Skeletal muscle tissue (tissue), 4 donors: ENCODE measurements around the gene FST. TPM values are rescaled to one million over a fixed set of nuclear protein-coding genes. Genes with fewer than 3 reads are reported as not detected.

Experiments used
- H3K27ac ChIP-seq: one replicate; pipeline ENCODE4 v1.7.0; 2013; ENCODE audit warnings: mild to moderate bottlenecking, low read depth, low read length, inconsistent platforms
- H3K27me3 ChIP-seq, 3 donors: one replicate each; pipeline ENCODE4 v1.7.0; 2013; ENCODE audit warnings: low read length in 3 of 3; ENCODE audit not compliant: control insufficient read depth in 3 of 3, insufficient read depth in 3 of 3
- H3K36me3 ChIP-seq, 3 donors: one replicate each; pipeline ENCODE4 v1.7.0; 2013; ENCODE audit warnings: low read length in 3 of 3; ENCODE audit not compliant: control insufficient read depth in 3 of 3, insufficient read depth in 3 of 3
- H3K4me1 ChIP-seq, 3 donors: one replicate each; pipeline ENCODE4 v1.7.0; 2013; ENCODE audit warnings: low read length in 3 of 3, mild to moderate bottlenecking in 3 of 3; ENCODE audit not compliant: control insufficient read depth in 3 of 3, insufficient read depth in 3 of 3
- H3K4me3 ChIP-seq, 3 donors: one replicate each; pipeline ENCODE4 v1.7.0; 2013; ENCODE audit warnings: low read length in 3 of 3
- H3K9ac ChIP-seq, 3 donors: one replicate each; pipeline ENCODE4 v1.7.0; 2013; ENCODE audit warnings: low read length in 3 of 3, mild to moderate bottlenecking in 3 of 3, moderate library complexity in 2 of 3, low read depth in 1 of 3
- H3K9me3 ChIP-seq, 3 donors: one replicate each; pipeline ENCODE4 v1.7.0; 2013; ENCODE audit warnings: low read length in 3 of 3; ENCODE audit not compliant: control insufficient read depth in 3 of 3
- total RNA-seq: library from RNA; depleted of rRNA; stranded (reverse); fragments of >200 nt; gene quantifications from one replicate; pipeline ENCODE4 v1.2.3, GENCODE V29; 2014
- donor health status: Osteomylitis.

FST gene
- total RNA-seq, 1 donor from 2014 or later: 24.5 TPM

DNA sequence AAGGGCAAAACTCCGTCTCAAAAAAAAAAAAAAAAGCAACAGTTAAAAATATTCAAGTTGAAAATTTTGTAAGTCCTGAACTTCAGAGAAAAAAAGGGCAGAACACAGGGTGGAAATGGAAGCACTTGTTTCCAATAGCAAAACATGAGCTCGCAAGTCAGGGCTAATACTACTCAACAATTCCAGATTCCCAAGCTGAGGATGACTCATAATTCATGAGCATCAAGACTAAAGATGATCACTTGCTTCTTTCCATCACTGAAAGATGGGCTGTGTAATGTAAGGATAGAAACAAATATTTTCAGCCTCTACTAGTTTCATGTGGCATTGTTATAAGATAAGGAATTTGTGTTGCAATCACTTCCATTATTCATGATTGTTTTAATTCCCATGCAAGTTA is 33.5 kb upstream of the FST start:
- no peaks in the 10 kb centered on the region for H3K9me3 ChIP-seq
- H3K9ac ChIP-seq: no peak overlapping the region
- H3K27ac ChIP-seq: no peak overlapping the region
- H3K4me1 ChIP-seq: no peaks in the 10 kb centered on the region
- H3K36me3 ChIP-seq: no peaks in the 10 kb centered on the region
- H3K4me3 ChIP-seq: no peak overlapping the region
- no peaks in the 10 kb centered on the region for H3K27me3 ChIP-seq

DNA sequence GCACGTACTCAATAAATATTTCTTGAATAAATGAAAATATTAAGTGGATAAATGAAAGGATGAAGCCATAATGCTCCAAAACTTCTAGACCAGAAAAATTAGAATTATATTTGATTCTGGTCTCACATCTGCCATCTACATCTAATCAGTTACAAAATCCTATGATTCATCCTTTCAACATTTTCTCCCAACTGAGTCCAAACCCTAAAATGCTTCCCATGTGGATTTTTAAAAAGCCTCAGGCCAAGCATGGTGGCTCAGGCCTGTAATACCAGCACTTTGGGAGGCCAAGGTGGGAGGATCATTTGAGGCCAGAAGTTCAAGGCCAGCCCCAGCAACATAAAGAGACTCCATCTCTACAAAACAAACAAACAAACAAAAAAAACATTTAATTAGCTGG is 31.6 kb upstream of the FST start:
- no peak overlapping the region for H3K4me3 ChIP-seq
- no peaks in the 10 kb centered on the region for H3K36me3 ChIP-seq
- no peak overlapping the region for H3K9ac ChIP-seq
- no peaks in the 10 kb centered on the region for H3K4me1 ChIP-seq
- H3K9me3 ChIP-seq: no peaks in the 10 kb centered on the region
- H3K27ac ChIP-seq: no peak overlapping the region
- no peaks in the 10 kb centered on the region for H3K27me3 ChIP-seq

DNA sequence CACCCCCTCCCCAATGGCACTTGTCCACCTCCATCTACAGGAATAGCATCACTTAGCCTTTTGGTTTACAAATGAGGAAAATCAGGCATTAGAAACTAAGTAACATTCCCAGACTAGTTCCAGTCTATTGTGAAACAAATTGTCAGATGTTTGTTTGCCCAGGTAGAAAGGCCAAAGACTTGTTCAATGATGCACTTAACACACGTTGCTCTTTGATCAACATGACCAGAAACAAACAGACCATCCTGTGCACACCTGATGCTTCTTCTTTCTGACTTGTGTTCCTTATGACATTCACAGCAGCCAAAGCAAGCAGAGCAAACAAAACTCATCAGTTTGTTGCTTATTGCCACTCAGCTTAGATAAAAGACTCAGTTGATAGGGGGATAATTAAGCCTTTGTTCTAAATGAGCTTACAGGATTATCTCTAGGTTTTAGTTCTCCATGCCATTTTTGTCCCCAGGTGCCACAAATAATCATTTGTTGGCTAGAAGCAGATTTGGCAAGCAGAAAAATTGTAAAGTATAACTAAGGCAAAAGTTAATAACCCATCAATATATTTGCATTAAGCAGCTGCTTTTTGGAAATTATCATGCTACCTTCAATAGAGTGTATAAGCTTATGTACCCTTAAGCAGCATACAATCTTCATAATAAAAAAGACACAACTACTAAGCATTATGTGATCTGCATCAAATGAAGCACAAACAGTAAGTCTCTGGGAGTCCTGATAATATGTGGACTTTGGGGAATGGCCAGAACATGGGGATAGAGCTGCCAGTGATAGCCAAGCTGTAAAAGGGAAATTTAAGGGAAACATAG is 26.3 kb upstream of the FST start:
- Histone ChIP-seq H3K4me1 (no peaks in the 10 kb centered on the region), H3K27me3 (no peaks in the 10 kb centered on the region), H3K9ac (no peak overlapping the region), H3K36me3 (no peaks in the 10 kb centered on the region), H3K27ac (no peak overlapping the region), H3K4me3 (no peak overlapping the region), H3K9me3 (no peaks in the 10 kb centered on the region)

DNA sequence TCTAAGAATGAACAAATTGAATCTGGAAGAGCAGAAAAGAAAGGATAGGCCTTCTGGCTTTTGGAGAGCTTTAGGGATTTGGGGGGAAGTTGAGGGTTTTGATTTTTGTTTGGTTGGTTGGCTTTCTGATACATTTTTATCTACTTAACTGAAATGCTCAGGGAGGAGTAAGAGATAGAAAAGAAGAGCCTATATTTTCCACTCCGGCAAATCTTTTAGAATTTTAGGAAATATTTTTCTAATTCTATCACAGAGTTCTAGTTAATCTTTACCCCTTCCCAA is 25.8 kb upstream of the FST start:
- no peaks in the 10 kb centered on the region for H3K36me3 ChIP-seq
- H3K9me3 ChIP-seq: no peaks in the 10 kb centered on the region
- no peaks in the 10 kb centered on the region for H3K4me1 ChIP-seq
- H3K9ac ChIP-seq: no peak overlapping the region
- H3K27ac ChIP-seq: no peak overlapping the region
- no peak overlapping the region for H3K4me3 ChIP-seq
- H3K27me3 ChIP-seq: no peaks in the 10 kb centered on the region

DNA sequence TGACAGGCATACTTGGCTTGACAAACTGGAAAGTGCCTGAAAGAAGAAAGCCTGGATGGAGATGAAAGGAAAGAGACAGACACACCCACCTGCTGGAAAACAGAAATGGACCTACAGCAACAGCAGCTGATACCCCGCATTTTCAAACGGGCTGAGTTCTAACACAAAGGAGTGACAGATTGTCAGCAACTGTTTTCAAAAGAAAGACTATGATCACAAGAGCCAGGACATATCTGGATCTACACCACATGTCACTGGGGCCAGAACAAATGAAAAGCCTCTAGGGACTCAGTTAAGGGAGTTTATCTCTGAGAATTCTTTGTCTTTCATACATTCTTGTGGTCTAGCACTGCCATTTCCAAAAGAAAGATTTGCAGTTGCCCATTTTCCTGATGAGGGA is 24.1 kb upstream of the FST start:
- no peaks in the 10 kb centered on the region for H3K9me3 ChIP-seq
- H3K27ac ChIP-seq: no peak overlapping the region
- no peak overlapping the region for H3K4me3 ChIP-seq
- H3K36me3 ChIP-seq: no peaks in the 10 kb centered on the region
- H3K9ac ChIP-seq: no peak overlapping the region
- H3K4me1 ChIP-seq: no peaks in the 10 kb centered on the region
- H3K27me3 ChIP-seq: no peaks in the 10 kb centered on the region

DNA sequence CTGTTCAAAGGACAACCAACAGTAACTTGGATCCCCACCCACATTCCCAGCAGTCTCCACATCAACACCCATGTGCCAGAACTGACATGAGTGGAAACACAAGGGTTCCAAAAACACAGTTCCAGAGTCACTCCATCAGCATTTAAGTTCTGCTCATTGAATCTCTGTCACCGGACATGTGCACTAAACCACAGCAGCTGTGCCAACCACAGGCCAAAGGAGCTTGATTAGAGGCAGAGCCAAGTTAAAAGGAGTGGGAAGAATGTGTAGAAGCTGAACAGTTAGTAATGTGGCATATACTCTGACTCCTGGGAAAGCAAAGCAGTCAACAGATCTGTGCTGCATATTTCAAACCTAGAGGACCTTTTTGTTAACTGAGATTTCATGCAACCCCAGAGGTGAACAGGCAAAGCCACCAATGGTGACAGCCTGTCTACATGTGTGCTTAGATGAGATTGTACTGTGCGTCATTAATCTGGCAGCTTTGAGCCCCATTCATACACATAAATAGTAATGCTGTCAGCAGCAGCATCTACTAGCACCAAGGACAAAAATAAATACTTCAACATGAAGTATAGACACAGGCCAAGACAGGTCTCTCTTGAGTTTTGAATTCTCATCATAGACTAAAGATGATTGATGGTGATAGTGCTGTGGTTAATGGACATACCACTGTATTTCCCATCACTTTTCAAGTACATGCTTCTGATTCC is 16.4 kb upstream of the FST start:
- no peaks in the 10 kb centered on the region for H3K27me3 ChIP-seq
- H3K27ac ChIP-seq: peak overlapping the region; percentile 34
- H3K4me3 ChIP-seq: no peak overlapping the region
- no peaks in the 10 kb centered on the region for H3K9me3 ChIP-seq
- no peak overlapping the region for H3K9ac ChIP-seq
- H3K4me1 ChIP-seq: peaks cover 0 to 4% (median 0%) of the 10 kb centered on the region in 3 donors
- H3K36me3 ChIP-seq: no peaks in the 10 kb centered on the region

DNA sequence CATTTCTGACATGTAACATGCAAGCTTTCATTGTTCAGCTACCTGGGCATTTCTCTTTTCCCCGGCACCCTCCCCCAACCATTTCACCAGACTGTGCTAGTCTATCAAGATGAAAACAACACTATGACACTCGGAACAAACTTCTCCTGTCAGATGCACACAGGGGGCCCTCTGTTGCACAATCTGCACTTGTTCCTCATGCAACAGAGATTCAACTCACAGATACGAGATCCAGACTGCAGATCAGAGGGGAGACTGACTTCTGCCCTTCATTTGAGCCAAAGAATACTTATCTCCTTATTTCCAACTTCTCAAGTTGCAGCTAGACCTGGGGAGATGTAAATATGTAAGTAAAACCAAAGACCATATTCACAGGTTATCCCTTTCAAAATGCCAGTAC is 15.7 kb upstream of the FST start:
- no peak overlapping the region for H3K9ac ChIP-seq

DNA sequence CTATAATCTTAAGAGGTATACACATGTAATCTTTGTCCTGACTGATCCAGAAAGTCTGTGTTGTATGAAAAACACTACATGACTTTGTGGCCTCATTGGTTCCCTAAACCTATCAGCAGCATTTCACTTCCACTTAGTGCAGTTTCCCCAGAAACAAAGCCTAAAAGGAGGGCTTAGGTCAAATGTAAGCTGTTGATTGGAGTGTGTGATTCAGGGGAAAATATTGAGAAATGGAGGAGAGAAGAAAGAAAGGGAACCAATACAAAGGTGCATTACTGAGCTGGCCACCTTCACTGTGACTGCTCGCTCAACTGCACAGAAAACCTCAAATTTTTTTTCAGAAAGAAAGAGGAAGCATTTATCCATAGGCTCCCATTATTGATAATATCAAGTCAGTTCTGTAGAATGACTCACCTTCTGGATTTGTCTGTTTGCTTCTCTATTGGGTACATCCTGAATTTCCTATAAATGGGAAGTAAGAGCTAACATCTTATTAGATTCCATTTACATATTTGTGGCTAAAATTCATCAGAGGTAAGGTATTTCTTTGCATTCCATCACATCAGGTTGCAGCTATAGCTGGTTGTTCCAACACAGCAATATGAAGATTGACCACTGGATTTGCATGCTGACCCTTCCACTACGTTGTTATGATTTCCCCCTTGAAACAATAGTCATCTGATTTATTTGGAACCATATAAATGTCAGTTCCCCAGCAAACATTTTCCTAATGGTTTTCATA is 10.3 kb upstream of the FST start:
- Histone ChIP-seq H3K9me3 (no peaks in the 10 kb centered on the region), H3K27ac (no peak overlapping the region), H3K9ac (no peak overlapping the region), H3K4me3 (no peak overlapping the region), H3K4me1 (no peaks in the 10 kb centered on the region), H3K36me3 (no peaks in the 10 kb centered on the region), H3K27me3 (no peaks in the 10 kb centered on the region)

More for the DNA sequence above, 15.7 kb upstream of the FST start:
- Histone ChIP-seq H3K36me3 (no peaks in the 10 kb centered on the region), H3K27me3 (no peaks in the 10 kb centered on the region), H3K9me3 (no peaks in the 10 kb centered on the region), H3K4me3 (no peak overlapping the region), H3K27ac (peak overlapping the region; percentile 34), H3K4me1 (peaks cover 0 to 4% (median 0%) of the 10 kb centered on the region in 3 donors)

DNA sequence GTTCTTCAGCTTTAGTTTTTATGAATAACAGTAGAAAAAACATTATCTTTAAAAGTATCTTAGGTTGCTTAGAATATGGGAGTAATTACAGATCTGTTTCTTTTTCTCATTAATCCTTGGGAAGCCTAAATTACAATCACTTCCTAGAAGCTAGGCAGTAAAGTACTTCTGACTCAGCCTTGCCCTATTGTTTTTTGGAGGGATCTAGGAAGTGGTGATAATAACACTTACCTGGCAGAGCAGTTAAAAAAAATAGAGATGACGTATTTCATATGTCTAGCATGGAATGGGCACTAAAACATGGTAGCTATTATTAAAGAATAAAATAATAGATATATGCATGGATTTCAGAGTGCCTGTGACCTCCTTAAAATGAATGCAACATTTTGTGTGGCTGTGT is 8.2 kb upstream of the FST start:
- Histone ChIP-seq H3K27me3 (no peaks in the 10 kb centered on the region), H3K4me3 (no peak overlapping the region), H3K9me3 (no peaks in the 10 kb centered on the region), H3K36me3 (no peaks in the 10 kb centered on the region), H3K9ac (no peak overlapping the region), H3K27ac (no peak overlapping the region), H3K4me1 (no peaks in the 10 kb centered on the region)
